ENCODE measurements around the gene PLK4.

DNA sequence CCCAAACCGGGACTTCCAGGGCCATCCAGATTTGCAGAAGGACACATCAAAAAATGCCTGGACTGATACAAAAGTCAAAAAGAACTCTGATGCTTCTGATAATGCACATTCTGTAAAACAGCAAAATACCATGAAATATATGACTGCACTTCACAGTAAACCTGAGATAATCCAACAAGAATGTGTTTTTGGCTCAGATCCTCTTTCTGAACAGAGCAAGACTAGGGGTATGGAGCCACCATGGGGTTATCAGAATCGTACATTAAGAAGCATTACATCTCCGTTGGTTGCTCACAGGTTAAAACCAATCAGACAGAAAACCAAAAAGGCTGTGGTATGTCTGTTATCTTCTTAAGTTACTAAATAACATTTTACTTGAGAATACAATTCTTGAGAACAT lies 9.2 kb downstream of the PLK4 start:
- no peak for TF ChIP-seq CTCF (conservative IDR thresholded peaks at IDR 0.05; ENCODE audit: low read depth, low read length)
- no peak for TF ChIP-seq SMC3 (IDR thresholded peaks at IDR 0.05; ENCODE audit: low read depth, low read length)
- no peak for TF ChIP-seq POLR2A (IDR thresholded peaks at IDR 0.05; ENCODE audit: low read depth, low read length)
- TF ChIP-seq USF2 (IDR thresholded peaks at IDR 0.05; ENCODE audit: low read depth, low read length) = no peak
- no peak for TF ChIP-seq CEBPB (IDR thresholded peaks at IDR 0.05; ENCODE audit: low read depth, low read length)
